Dermis microvascular lymphatic vessel endothelial cell (primary cell): Measurements from ENCODE around the gene LY6G5C. TPM values are rescaled to one million over a fixed set of nuclear protein-coding genes. Genes with fewer than 3 reads are reported as not detected.

Experiments used
- DNase-seq, 2 donors: peaks; one replicate each; pipeline versions ENCODE4 v3.0.0 to v3.0.0-alpha.2; 2010; ENCODE audit warnings: low read depth in 2 of 2
- total RNA-seq: library from RNA; depleted of rRNA; stranded (reverse); fragments of >200 nt; gene quantifications from 2 replicates; pipeline ENCODE4 v1.2.1, GENCODE V29; 2014

LY6G5C gene
- total RNA-seq, 1 donor from 2014 or later = 1.2 TPM

DNA sequence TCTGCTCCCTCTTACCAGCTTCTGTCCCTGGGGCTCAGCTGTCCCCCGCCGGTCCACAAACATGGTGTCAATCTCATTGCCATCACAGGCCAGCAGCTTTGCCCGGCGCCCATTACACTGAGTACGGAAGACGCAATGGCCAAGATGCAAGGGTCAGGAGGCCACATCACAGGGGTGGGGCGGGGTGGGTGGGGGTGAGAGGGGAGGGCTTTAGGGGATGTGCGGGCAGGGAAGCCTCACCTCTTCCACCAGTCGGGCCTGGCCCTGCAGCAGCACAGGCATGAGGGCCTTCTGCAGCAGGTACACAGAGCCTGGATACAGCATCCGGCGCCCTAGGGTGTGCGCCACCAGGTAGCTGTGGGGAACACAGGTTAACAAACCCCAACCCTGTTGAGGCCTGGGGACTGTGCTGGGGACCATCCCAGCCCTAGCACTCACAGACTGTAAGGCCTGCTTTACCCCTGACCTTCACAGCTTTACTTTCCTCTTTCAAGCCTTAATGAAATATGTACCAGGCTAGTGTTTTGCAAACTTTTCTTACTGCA lies 10.8 kb upstream of the LY6G5C start:
- DNase-seq = no peak

DNA sequence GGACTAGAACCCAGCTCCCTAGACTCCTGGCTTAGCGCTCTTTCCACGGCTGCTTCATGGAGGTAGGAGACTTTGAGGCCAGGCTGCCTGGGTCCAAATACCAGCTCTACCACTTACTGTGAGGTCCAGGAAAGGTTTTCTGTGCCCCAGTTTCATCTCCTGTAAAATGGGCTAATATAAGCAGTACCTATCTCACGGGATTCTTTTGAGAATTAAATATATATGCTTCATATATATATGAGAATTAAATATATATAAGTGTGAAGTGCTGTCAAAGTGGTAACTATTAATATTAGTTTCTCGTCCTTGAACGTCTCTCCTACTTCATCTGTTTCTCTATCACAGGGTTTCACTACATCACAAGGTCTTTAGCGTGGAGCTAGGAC lies 10.2 kb upstream of the LY6G5C start:
- DNase-seq = no peak

DNA sequence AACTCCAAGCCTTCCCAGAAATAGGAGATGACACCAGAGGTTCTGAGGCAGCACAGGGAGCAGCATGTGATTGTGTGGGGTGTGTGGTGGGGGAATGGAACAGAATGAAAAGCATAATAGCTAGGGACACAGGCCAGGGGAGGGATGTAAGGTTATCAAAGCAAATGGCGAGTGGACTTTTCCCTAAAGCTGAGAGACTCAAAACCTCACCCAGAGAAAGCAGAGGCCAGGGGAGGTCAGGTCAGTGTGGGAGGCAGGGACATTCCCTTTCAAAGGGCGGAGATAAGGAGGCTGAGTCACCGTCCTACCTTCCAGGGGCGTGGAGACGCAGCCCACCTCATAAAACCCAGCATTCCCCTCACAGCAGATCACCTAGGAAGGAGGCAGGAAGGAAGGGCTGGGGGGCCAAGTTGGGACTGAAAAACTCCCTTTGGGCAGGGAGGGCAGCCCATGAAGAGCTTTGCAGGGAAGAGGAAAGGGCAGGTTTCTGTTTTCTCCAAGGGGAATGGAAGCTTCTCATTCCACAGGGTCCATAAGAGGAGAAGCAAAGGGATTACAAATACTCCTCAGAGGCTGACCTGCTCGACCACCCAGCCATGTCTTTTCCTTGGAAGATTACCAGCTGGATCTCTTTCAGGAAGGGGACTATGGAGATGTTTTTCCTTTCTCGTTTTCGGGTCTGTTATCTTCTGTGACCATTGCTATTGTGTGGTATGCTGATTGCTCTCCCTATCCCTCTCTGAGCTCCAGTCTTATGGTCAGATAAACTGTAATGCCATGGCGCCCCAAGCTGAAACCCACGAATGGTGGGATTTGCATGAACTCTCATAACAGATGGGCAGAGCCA lies 9.6 kb upstream of the LY6G5C start:
- no peak for DNase-seq

DNA sequence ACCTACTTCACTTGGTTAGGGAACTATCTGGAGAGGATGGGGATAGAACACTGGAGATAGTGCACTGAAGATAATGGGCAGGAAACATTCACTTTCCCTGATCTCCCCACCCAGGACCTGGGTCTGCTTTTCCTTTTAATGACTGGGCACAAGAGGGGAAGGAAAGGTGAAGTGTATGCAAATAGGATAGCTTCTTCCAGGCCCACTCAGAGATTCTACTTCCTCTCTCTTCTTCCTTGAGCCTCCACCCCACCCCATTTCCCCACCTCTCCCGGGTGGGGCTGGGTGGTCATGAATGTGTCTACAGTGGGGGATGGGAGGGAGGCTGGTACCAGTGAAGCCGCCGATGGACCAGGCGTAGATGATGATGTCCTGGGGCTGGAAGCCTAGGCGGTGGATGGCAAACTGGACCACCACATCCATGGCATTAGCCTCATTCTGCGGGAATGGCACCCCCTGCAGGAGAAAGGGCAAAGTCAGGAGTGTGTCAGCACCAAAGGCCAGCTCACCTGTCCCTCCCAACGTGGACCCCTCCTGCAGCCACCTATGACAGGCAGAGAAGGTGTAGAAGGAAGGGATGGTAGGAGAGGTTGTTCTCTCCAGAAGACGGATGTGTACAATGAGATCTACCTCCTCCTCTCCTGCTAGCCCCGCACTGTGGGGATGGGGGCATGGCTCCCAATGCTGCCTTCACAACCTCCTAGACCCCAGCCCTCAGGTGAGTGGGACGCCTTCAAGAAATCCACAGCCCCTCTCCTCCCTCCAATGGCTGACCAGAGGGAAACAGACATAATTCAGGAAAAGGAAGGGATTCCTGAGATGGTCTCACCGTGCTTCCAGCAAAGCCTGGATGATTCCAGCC lies 8.6 kb upstream of the LY6G5C start:
- DNase-seq = no peak

DNA sequence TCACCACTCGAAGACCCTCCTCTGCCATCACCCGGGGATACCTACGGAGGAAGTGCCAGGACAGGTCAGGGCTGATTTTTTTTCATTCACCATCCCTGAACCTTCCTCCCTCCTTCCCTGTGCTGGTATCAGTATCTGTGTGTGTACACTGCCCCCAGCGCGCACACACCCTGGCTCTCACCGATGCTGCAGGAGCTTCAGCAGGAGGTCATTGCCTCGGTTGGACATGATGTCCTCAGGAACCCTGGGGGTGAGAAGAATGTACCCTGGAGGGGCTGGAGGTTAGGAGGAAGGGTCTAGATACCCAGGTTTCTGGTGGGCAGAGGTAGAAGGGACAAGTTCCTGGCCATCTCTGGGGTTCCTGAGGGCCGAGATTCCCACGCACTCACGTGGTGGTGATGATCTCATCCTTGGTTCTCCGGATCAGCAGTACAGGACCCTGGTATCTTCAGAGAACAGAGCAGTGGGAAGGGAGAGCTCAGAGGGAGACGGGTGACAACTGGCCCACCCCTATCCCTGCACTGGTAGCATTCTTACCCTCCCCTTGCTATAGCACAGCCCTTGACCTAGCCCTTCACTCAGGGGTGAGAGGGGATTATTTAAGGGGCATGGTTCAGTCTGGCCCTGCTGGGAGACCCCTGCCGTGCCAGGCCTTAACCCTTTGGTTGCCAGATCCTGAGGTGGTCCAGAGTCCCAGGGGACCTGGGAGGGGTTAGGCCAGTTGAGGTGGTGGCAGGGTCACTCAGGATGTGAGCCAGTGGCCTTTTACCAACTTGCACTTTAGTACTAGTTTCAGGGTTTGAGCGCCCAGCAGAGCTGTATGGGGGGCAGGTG lies 7.2 kb upstream of the LY6G5C start:
- DNase-seq = no peak

DNA sequence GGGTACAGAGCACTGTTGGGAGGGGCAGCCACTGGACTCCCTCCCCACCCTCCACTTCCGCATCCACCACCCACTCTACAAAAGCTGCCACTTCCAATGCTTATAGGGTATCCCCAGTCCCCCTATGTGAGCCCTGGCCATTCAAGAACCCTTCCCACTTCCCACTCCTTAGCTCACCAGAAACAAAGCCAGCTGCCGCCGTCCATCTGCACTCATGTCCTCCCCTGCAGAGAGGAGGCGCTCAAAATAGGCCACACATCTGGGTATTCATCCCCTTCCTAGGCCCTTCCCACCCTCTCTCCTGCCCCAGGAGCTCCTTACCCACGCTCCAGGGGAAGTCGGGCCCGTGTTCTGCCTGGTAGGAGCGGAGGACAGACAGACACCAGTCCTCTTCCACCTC lies 6.5 kb upstream of the LY6G5C start:
- no peak for DNase-seq

DNA sequence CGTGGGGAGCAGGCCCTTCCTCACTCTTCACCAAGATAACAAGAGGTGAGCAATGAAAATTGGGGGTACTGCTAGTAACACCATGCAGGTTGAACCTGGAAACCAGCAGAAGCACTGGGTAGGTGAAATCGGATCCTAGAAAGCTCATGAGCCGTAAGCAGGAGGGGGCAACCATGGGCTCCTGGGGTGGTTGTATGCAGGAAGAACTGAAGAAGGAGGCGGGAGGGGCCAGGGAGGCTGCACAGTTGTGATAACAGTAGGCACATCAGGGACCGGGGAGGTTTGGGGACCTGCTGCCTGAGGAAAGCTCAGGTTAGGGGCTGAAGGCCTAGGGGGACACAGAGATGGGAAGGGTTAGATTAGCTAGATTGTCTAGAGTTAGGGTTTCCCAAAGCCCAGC lies 5.6 kb upstream of the LY6G5C start:
- DNase-seq = no peak

DNA sequence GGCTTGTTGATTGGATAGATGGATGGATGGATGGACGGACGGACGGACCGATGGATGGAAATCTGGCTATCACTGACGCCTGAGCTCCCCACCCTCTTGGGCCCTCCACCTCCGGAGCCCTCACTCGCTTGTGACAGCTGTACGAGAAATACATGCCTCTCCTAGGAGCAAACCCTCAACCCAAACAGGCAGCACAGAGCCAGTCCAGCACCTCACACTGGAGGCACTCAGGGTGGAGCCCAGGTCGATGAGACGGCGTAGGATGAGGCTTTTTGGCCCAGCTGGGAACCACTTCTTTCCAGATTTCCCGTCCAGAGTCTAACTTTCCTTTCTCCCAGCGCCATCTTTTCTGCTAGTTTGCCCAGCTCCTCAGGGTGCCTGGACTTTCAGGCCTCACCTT lies 2.7 kb upstream of the LY6G5C start:
- DNase-seq = no peak

DNA sequence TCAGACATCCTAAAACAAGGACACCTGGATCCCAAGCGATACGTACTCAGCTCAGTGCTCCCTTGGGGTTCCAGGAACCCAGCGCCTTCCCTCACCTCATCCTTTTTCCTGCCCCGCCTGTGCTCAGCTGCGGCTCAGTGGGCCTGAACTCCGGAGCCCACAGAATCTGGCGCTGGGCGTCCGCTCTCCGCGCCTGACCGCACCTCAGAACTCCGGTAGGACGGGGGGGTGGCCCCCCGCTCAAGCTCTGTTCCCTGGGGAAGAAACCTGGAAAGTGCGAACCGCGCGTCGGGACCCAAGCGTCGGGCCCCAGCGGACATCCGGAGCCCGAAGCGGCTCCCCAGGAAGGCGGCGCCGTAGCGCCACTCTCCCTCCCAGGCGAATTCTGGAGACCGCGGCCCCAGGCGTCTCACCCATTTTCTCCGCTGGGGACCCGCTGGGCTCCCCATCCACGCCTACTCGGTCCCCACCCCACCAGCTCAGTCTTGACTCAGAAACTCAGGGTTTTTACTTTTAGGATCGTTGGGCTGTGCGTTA lies 336 bp upstream of the LY6G5C start:
- peak in 1 of 2 donors; percentile 30 for DNase-seq

DNA sequence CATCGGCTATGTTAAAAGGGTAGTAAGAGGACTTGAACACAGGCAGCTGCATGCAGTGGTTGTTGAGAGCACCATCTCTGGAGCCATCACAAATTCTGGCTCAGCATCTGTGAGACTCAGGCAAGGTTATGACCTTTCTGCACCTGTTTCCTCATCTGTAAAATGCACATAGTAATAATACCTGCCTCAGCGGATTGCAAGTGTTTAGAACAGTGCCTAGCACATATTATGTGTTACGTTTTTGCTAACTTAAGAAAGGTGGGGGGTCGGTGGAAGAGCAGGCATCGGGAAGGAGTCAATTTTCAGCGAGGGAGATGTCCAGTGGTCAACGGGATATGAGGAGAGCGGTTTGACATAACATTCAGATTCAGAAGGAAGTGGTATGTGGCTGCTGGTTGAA lies 2.9 kb downstream of the LY6G5C start:
- no peak for DNase-seq

DNA sequence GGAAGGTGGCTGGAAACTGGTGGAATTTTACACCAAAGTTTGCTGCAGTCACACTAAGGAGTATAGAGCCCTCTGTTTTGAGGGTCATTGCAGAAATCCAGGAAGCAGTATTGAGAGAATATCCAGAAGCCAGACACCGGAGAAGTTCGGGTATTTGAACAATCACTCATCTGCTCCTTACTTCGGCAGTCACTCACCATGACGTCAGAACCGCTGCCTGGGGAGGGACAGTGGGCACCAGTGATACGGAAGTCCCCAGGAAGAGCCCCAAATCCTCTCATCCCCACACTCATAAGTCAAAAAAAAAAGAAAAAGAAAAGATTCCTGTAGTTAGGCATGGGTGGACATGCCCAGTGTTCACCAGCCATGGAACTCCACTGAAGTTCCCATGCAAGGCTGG lies 4.0 kb downstream of the LY6G5C start:
- no peak for DNase-seq

DNA sequence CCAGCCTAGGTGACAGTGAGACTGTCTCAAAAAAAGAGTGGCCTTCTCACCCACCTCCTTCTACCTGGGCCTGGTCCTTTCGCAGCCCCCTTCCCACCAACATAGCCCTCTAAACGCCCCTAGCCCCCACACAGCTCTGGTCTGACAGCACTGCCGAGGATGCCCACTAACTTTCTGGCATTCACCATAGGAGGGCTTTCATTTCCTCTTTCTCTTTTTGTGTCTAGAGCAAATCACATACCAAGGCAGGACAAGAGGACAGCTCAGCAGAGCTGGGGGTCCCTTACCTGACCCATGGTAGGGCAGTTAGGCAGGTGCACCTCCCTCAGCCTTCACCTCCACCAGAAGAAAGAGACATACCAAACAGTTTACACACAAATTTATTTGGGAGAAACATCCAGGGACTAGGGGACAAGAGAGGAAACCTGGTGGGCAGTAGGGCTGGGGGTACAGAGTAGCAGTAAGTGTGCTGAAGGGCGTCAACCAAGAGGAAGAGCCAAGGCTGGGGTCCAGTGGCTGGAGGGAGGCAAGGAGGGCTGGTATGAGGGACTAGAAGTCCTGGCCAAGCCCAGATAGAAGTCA lies 4.5 kb downstream of the LY6G5C start:
- DNase-seq = no peak

DNA sequence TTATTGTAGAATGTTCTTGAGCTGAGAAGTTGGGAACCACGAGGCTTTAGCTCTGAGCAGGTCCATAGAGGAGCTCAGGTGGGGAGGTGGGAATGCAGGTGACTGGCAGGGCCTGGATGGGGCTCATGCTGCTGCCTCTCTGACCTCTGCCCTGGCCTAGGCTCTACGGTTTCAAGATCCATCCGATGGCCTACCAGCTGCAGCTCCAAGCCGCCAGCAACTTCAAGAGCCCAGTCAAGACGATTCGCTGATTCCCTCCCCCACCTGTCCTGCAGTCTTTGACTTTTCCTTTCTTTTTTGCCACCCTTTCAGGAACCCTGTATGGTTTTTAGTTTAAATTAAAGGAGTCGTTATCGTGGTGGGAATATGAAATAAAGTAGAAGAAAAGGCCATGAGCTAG lies 11.2 kb downstream of the LY6G5C start, which contains the start of gene LY6G5B:
TSS of gene LY6G5B (plus strand) at position 301 of the 400 bp plus-strand sequence. CDS start 975 bp downstream, outside the sequence.
- no peak for DNase-seq

DNA sequence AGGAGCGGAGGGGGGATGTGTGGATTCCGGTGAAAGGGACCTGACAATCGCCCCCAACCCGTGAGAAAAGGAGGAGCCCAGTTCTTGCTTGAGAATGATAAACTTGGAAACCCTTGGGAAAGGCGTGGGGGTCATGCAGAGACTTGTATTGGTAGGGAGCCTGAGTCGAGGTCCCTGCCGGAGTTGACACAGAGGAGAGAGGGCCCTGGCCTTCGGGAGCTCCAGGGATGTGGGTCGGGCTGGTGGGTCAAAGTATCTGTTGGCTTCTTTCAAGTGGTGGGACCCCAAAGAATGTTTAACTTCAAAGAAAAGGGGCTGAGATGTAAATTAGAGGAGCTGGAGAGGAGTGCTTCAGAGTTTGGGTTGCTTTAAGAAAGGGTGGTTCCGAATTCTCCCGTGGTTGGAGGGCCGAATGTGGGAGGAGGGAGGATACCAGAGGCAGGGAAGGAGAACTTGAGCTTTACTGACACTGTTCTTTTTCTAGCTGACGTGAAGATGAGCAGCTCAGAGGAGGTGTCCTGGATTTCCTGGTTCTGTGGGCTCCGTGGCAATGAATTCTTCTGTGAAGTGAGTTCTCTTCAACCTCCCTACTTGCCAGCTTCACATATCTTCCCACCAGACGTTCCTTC lies 14.4 kb downstream of the LY6G5C start:
- DNase-seq = no peak

DNA sequence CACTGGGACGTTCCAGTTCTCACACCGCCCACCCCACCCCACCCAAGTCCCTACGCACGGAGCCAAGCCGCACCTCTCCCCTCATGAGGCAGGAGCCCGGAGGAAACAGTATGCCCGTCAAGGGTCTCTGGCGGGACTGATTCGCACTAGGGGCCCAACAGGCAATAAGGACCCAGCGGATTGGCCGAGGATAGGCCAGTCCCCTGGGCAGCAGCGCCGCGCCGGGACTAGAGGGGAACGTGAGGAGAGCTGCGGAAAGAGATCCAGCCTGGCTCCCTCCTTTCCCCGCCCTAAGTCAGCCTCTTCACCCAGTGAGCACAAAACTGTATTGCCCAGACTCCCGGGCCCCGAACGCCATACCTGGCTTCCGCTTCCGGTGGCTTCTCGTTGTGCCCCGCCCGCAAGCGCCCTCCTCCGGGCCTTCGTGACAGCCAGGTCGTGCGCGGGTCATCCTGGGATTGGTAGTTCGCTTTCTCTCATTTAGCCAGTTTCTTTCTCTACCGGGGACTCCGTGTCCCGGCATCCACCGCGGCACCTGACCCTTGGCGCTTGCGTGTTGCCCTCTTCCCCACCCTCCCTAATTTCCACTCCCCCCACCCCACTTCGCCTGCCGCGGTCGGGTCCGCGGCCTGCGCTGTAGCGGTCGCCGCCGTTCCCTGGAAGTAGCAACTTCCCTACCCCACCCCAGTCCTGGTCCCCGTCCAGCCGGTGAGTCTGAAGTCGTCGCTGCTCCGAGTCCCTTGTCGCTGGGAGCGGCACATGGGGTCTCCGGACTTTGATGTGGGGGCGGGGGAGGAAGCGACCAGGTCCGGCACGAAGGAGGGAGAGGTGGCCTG lies 15.1 kb downstream of the LY6G5C start, which contains the start of gene CSNK2B:
TSS of gene CSNK2B (plus strand) at position 580 of the 836 bp plus-strand sequence. CDS start 752 bp downstream, outside the sequence.
- DNase-seq = peak; percentile 94 to 98

DNA sequence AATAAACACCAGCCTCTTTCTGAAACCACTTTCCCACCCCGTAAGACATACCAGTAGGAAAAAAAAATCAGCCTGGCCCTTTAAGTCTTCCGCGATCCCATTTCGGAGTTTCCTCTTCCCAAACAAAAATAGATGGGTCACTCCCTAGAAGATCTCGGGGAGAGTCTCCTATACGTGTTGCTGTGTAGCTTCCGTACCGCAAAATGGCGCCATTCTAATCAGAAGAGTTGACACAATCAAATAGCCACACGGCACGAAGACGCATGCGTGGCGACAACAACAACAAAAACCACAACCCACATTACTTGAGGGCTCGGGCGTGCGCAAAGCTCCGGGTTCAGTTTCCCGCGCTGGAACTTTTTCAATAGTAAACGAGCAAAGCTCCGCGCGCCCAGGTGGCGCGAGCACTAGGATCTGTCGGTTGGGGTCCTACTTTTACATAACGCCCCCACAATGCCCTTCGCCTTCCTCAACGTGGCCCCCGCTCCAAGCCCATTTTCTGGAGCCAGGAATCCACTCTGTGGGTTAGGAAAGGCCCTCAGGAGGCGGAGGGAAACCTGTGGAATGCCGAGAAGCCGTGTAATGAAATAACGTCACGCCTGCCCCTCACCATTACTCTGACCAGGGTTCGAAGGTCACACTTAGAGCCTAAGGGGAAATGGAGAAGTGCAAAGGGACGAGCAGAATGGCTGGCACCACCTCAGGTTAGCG lies 15.9 kb downstream of the LY6G5C start, which contains the start of gene GPANK1:
TSS of gene GPANK1 (minus strand) at position 208 of the 711 bp plus-strand sequence. CDS start 519 bp downstream, outside the sequence.
- peak; percentile 89 to 96 for DNase-seq

DNA sequence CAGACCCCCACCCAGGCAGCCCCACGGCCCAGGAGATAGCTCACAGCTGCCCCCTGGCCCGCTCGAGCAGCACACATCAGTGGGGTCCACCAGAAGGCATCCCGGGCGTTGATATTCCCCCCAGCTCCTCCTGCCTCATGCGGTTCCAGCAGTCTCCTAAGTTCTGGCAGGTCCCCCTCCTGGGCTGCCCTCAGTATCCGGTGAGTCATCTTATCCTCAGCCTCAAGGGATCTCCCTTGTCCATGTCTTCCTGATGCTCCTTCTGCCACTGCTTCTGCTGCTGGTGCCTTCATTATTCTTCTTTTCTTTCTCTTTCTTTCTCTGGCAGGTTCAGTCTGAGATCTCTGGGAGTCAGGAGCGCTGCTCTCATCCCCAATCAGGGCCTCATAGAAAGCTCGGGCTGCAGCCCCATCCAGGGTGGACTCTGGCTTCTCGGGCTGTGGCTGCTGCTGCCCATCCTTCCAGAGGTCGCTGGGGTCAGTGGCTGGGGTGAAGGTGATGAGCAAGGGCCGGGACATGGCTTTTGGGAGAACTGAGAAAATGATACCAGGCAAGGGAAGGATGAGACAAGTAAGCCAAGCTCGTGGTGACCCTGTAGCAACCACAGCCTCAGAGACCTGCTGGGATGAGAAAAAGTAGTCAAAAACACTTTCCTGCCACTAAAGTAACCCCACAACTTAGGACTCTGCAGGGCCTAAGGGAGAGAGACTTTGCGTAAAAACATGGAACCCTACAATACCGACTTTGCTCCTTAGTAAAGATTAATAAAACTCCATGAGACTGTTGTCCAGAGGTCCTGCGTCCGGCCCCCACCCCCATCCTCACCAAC lies 16.7 kb downstream of the LY6G5C start:
- peak in 1 of 2 donors; percentile 65 for DNase-seq
